HG03520 (cell line): ENCODE measurements around the gene ZNF117.
"Not testable (repeated sequence)": the region's sequence is repeated elsewhere in the genome, so short reads cannot be mapped to it uniquely, and the experiment has no call there.

Experiments
- ATAC-seq: cut with Tn5 transposase; IDR thresholded peaks from one replicate; pipeline ENCODE4 v1.9.1; 2021; ENCODE audit warnings: mild to moderate bottlenecking, moderate library complexity; ENCODE audit not compliant: unreplicated experiment

The ZNF117 gene

DNA sequence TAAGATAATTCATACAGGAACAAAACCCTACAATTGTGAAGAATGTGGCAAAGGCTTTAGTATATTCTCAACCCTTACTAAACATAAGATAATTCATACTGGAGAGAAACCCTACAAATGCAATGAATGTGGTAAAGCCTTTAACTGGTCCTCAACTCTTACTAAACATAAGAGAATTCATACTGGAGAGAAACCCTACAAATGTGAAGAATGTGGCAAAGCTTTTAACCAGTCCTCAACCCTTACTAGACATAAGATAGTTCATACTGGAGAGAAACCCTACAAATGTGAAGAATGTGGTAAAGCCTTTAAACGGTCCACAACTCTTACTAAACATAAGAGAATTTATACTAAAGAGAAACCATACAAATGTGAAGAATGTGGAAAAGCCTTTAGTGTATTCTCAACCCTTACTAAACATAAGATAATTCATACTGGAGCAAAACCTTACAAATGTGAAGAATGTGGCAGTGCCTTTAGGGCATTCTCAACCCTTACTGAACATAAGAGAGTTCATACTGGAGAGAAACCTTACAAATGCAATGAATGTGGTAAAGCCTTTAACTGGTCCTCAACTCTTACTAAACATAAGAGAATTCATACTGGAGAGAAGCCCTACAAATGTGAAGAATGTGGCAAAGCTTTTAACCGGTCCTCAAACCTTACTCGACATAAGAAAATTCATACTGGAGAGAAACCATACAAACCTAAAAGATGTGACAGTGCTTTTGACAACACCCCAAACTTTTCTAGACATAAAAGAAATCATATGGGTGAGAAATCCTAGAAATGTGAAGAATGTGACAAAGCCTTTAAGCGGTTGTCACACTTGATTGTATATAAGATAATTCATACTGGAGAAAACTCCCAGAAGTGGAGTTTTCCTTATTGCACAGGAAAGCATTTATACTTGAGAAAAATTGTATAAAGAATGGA, 62.3 kb downstream of the ZNF117 start:
- not testable (repeated sequence) for ATAC-seq
